ENCODE data around the gene MYNN. TPM values are rescaled to one million over a fixed set of nuclear protein-coding genes. Genes with fewer than 3 reads are reported as not detected.

The MYNN gene
- total RNA-seq, 1 experiment from 2014 or later = 18.2 TPM

- no peaks in the 10 kb centered on the region; the same call in 1 of the 2 replicates for H3K9me2 ChIP-seq (ENCODE audit: insufficient read depth)
- H3K79me2 ChIP-seq (ENCODE audit: low read depth) = no peaks in the 10 kb centered on the region
- no peaks in the 10 kb centered on the region for H3F3A ChIP-seq (ENCODE audit: insufficient read depth, low read depth)
- no peaks in the 10 kb centered on the region for H3K27me3 ChIP-seq (ENCODE audit: insufficient read depth, low read depth)
- intact Hi-C loops (cut with micrococcal nuclease; ENCODE audit: unreplicated experiment) = no loop called here
- H3K9me3 ChIP-seq (ENCODE audit: insufficient read depth, low read depth) = no peaks in the 10 kb centered on the region
- DNase-seq = no peak
- CTCF ChIA-PET = no interaction called here
- no peak overlapping the region for H3K4me3 ChIP-seq
- no peak overlapping the region for H3K27ac ChIP-seq
- no peaks in the 10 kb centered on the region for H3K36me3 ChIP-seq (ENCODE audit: low read depth)
- no peak overlapping the region for H2AFZ ChIP-seq
- no TSS peak for BruUV-seq (replicated peaks)
- no peak overlapping the region for H3K4me2 ChIP-seq
- POLR2A ChIA-PET (ENCODE audit: unreplicated experiment) = interaction anchor here (0.6 kb wide), 1 partner anchor 26 kb away, joined by 3 read pairs; no protein-coding TSS in a partner anchor
- H4K20me1 ChIP-seq (ENCODE audit: insufficient read depth) = no peaks in the 10 kb centered on the region
- TF ChIP-seq CTCF (conservative IDR thresholded peaks at IDR 0.05) (no peak), EZH2 (IDR thresholded peaks at IDR 0.05; ENCODE audit: low read depth) (no peak)
- no peaks in the 10 kb centered on the region for H3K4me1 ChIP-seq (replicated peaks; ENCODE audit: insufficient read depth)
Observed at GRCh38 chr3:169836078-169836941, 63.1 kb downstream of the MYNN start.

- H3K4me3 ChIP-seq = no peak overlapping the region
- ChIA-PET POLR2A (ENCODE audit: unreplicated experiment) (no interaction called here), CTCF (no interaction called here)
- H3K27me3 ChIP-seq (ENCODE audit: insufficient read depth, low read depth) = no peaks in the 10 kb centered on the region
- no peak for DNase-seq
- intact Hi-C loops (cut with micrococcal nuclease; ENCODE audit: unreplicated experiment) = no loop called here
- no TSS peak for BruUV-seq (replicated peaks)
- no peaks in the 10 kb centered on the region for H3K79me2 ChIP-seq (ENCODE audit: low read depth)
- H3K9me3 ChIP-seq (ENCODE audit: insufficient read depth, low read depth) = no peaks in the 10 kb centered on the region
- H2AFZ ChIP-seq = no peak overlapping the region
- no peaks in the 10 kb centered on the region for H3K4me1 ChIP-seq (replicated peaks; ENCODE audit: insufficient read depth)
- no peaks in the 10 kb centered on the region for H3K36me3 ChIP-seq (ENCODE audit: low read depth)
- no peaks in the 10 kb centered on the region for H4K20me1 ChIP-seq (ENCODE audit: insufficient read depth)
- no peaks in the 10 kb centered on the region for H3F3A ChIP-seq (ENCODE audit: insufficient read depth, low read depth)
- H3K9me2 ChIP-seq (ENCODE audit: insufficient read depth) = no peaks in the 10 kb centered on the region; the same call in 1 of the 2 replicates
- no peak overlapping the region for H3K4me2 ChIP-seq
- H3K27ac ChIP-seq = no peak overlapping the region
- TF ChIP-seq EZH2 (IDR thresholded peaks at IDR 0.05; ENCODE audit: low read depth) = no peak
- TF ChIP-seq CTCF (conservative IDR thresholded peaks at IDR 0.05) = no peak
Observed at GRCh38 chr3:169836942-169837275, 63.7 kb downstream of the MYNN start.

GRCh38 chr3:169838511-169839030 is 65.4 kb downstream of the MYNN start:
- POLR2A ChIA-PET (ENCODE audit: unreplicated experiment) = no interaction called here

More at GRCh38 chr3:169838511-169839030, 65.4 kb downstream of the MYNN start:
- H3F3A ChIP-seq (ENCODE audit: insufficient read depth, low read depth) = no peaks in the 10 kb centered on the region
- H3K4me3 ChIP-seq = no peak overlapping the region
- H3K9me2 ChIP-seq (ENCODE audit: insufficient read depth) = no peaks in the 10 kb centered on the region; the same call in 1 of the 2 replicates
- H3K36me3 ChIP-seq (ENCODE audit: low read depth) = no peaks in the 10 kb centered on the region
- DNase-seq = no peak
- no peaks in the 10 kb centered on the region for H3K79me2 ChIP-seq (ENCODE audit: low read depth)
- CTCF ChIA-PET = no interaction called here
- H4K20me1 ChIP-seq (ENCODE audit: insufficient read depth) = no peaks in the 10 kb centered on the region
- H3K27me3 ChIP-seq (ENCODE audit: insufficient read depth, low read depth) = no peaks in the 10 kb centered on the region
- H3K27ac ChIP-seq = no peak overlapping the region
- TF ChIP-seq CTCF (conservative IDR thresholded peaks at IDR 0.05) (no peak), EZH2 (IDR thresholded peaks at IDR 0.05; ENCODE audit: low read depth) (no peak)
- H3K9me3 ChIP-seq (ENCODE audit: insufficient read depth, low read depth) = no peaks in the 10 kb centered on the region
- intact Hi-C loops (cut with micrococcal nuclease; ENCODE audit: unreplicated experiment) = no loop called here
- no peak overlapping the region for H2AFZ ChIP-seq
- H3K4me2 ChIP-seq = no peak overlapping the region
- no TSS peak for BruUV-seq (replicated peaks)
- H3K4me1 ChIP-seq (replicated peaks; ENCODE audit: insufficient read depth) = no peaks in the 10 kb centered on the region

Other genes with a start within 250 kb of the MYNN start
- 27.3 and 38.7 TPM in 2 replicates for gene MECOM, start 109.7 kb upstream of the MYNN start, total RNA-seq (2021)
- 7.6 and 22.7 TPM in 2 replicates for gene TERC, start 8.3 kb upstream of the MYNN start, total RNA-seq (2021)
- 1.5 and 2.4 TPM in 2 replicates for gene ACTRT3, start 3.8 kb upstream of the MYNN start, total RNA-seq (2021)
- 1.3 TPM in 2 replicates for gene LRRIQ4, start 39.5 kb downstream of the MYNN start, total RNA-seq (2021)
- 9.6 and 10.3 TPM in 2 replicates for gene LRRC34, start 39.5 kb downstream of the MYNN start, total RNA-seq (2021)
- not detected in 2 replicates for gene LRRC31, start 96.5 kb downstream of the MYNN start, total RNA-seq (2021)
- not detected in 2 replicates for gene SAMD7, start 138.2 kb downstream of the MYNN start, total RNA-seq (2021)
- 61.8 and 99.6 TPM in 2 replicates for gene SEC62, start 193.4 kb downstream of the MYNN start, total RNA-seq (2021)